GM18519 (cell line): ENCODE data around the gene ZNF212.

Source experiments
- ATAC-seq: cut with Tn5 transposase; IDR thresholded peaks from one replicate; pipeline ENCODE4 v1.9.1; 2021; ENCODE audit warnings: mild to moderate bottlenecking, moderate library complexity; ENCODE audit not compliant: unreplicated experiment, low FRiP score

ZNF212 gene

GRCh38 chr7:149284343-149284742, 44.9 kb downstream of the ZNF212 start:
- no peak for ATAC-seq

GRCh38 chr7:149284850-149285585, 45.6 kb downstream of the ZNF212 start:
- ATAC-seq: peak; percentile 88

- ATAC-seq: no peak
Observed at GRCh38 chr7:149285603-149286002, 46.2 kb downstream of the ZNF212 start.

- no peak for ATAC-seq
Observed at GRCh38 chr7:149286811-149287400, 47.5 kb downstream of the ZNF212 start.

GRCh38 chr7:149287622-149288021, 48.2 kb downstream of the ZNF212 start:
- no peak for ATAC-seq

- ATAC-seq: no peak
Observed at GRCh38 chr7:149289262-149289661, 49.8 kb downstream of the ZNF212 start.

- ATAC-seq: no peak
Observed at GRCh38 chr7:149289856-149290255, 50.4 kb downstream of the ZNF212 start.

- no peak for ATAC-seq
Observed at GRCh38 chr7:149291036-149291780, 51.8 kb downstream of the ZNF212 start.

GRCh38 chr7:149291781-149292461, 52.5 kb downstream of the ZNF212 start:
- no peak for ATAC-seq

GRCh38 chr7:149292462-149292823, 53.0 kb downstream of the ZNF212 start:
- no peak for ATAC-seq

- ATAC-seq: no peak
Observed at GRCh38 chr7:149293338-149293737, 53.9 kb downstream of the ZNF212 start.

- no peak for ATAC-seq
Observed at GRCh38 chr7:149293946-149294633, 54.6 kb downstream of the ZNF212 start.

- ATAC-seq: no peak
Observed at GRCh38 chr7:149294634-149295480, 55.4 kb downstream of the ZNF212 start.

GRCh38 chr7:149295481-149295850, 56.0 kb downstream of the ZNF212 start:
- no peak for ATAC-seq

GRCh38 chr7:149296368-149296767, 56.9 kb downstream of the ZNF212 start:
- ATAC-seq: no peak

- no peak for ATAC-seq
Observed at GRCh38 chr7:149297034-149297755, 57.7 kb downstream of the ZNF212 start.

- no peak for ATAC-seq
Observed at GRCh38 chr7:149300620-149301285, 61.3 kb downstream of the ZNF212 start.

GRCh38 chr7:149302222-149302621, 62.8 kb downstream of the ZNF212 start:
- ATAC-seq: no peak
